ENCODE results near the gene GTF3C1.
"Not testable (repeated sequence)": the region's sequence is repeated elsewhere in the genome, so short reads cannot be mapped to it uniquely, and the experiment has no call there.

The GTF3C1 gene, protein sequence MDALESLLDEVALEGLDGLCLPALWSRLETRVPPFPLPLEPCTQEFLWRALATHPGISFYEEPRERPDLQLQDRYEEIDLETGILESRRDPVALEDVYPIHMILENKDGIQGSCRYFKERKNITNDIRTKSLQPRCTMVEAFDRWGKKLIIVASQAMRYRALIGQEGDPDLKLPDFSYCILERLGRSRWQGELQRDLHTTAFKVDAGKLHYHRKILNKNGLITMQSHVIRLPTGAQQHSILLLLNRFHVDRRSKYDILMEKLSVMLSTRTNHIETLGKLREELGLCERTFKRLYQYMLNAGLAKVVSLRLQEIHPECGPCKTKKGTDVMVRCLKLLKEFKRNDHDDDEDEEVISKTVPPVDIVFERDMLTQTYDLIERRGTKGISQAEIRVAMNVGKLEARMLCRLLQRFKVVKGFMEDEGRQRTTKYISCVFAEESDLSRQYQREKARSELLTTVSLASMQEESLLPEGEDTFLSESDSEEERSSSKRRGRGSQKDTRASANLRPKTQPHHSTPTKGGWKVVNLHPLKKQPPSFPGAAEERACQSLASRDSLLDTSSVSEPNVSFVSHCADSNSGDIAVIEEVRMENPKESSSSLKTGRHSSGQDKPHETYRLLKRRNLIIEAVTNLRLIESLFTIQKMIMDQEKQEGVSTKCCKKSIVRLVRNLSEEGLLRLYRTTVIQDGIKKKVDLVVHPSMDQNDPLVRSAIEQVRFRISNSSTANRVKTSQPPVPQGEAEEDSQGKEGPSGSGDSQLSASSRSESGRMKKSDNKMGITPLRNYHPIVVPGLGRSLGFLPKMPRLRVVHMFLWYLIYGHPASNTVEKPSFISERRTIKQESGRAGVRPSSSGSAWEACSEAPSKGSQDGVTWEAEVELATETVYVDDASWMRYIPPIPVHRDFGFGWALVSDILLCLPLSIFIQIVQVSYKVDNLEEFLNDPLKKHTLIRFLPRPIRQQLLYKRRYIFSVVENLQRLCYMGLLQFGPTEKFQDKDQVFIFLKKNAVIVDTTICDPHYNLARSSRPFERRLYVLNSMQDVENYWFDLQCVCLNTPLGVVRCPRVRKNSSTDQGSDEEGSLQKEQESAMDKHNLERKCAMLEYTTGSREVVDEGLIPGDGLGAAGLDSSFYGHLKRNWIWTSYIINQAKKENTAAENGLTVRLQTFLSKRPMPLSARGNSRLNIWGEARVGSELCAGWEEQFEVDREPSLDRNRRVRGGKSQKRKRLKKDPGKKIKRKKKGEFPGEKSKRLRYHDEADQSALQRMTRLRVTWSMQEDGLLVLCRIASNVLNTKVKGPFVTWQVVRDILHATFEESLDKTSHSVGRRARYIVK (N-terminal part only)

DNA sequence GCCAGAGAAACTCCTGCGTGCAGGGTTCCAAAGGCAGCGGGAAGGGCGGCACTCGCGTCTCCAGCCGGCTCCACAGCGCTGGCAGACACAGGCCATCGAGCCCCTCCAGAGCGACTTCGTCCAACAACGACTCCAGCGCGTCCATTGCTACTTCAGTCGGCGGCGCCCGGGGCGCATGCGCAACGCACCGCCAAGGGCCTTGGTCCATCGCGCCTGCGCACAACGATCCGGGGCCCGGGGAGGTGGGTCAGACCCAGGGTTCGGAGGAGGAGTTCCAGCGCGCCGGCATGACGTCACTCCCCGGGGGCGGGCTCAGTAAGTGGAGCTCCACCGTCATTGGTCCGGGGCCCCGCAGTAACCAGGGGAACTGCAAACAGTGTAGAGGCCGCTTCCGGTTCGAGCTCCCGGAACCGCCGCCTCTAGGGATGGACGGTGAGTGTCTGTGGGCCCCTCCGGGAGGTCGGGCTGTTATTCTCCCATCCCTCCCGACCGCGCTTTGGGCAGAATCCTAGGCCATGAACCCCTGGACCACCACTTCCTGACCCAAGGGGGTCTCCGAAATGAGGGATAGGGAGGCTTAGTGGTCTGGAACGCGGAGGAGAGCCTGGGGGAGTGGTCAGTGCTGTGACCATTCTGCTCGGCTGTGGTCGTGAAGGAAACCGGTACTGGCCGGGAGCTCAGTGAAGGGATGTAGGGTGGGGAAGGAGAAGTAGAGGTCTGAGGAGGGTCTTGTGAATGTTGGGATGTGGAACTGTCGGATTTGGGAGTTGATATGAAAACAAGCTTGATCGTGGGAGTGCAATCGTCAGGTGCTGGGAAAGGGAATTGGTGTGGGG, at the start of gene GTF3C1, which contains the start of gene KATNIP:
TSS of gene GTF3C1 (minus strand) at position 168 of the 836 bp plus-strand sequence. CDS start at position 145, 23 bp downstream.
TSS of gene KATNIP (plus strand) at position 399 of the 836 bp plus-strand sequence. CDS start at position 426, 27 bp downstream.
- DNase-seq, result peak; percentile 97

DNA sequence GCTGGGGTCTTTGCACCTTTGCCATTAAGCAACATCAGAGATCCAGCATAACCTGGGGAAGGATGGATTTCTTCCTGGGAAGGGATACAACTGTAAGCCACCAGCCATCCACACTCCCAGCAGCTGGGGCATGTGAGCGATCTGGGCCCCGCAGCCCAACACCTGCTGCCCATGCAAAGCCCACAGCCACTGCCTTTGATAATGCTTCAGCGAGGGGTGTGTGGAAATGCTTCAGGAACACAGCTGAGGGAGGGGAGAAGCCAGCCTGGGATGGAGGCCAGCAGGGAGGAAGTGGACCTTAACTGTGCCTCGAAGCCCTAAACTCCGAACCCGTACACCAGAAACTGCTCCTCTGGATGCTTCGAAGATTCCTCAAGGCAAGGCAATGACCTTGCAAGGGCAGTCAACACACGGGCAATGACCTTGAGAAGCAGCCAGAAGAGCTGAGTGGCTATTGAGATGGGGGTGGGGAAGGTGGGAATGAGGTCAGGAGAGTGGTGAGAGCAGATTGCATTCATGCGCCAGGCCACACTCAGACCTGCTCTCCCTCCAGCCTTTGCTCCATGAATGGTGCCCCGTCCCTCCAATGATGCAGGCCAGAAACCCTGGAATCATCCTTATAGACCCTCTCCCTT, 49.3 kb upstream of the GTF3C1 start:
- DNase-seq, result no peak

DNA sequence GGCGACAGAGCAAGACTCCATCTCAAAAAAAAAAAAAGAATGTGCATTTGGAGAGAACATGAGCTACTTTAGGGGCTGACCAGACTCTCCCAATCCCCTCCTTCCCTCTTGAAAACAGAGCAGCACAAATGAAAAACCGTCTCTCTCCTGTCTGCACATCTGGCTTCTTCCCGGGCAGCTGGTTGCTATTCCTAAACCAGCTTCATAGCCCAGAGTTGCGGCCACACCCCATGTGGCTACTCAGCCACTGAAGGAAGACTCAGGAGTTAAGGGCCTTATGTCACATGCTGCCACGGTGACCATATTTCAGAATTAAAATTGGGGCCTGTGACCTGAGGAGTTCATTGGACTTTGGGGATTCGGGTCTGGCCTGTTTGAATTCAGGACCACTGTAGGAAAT, 48.5 kb upstream of the GTF3C1 start:
- DNase-seq, result no peak

DNA sequence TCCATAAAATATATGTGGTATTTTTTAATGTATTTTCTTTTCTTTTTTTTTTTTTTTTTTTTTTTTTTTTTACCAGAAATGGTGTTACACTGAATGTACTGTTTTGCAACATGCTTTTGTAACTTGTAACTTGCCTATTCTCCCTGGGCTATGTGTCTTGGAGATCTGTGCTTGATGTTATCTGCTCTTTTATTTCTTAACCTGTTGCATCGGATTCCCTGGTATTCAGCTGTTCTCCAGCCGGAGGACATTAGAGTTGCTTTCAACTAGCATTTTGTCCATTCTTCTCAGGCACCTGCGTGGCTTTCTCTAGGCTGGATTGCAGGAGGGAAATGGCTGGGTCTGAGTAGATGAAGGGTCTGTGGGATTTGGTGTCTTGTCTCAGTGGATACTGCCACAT, 47.6 kb upstream of the GTF3C1 start:
- DNase-seq, result no peak

DNA sequence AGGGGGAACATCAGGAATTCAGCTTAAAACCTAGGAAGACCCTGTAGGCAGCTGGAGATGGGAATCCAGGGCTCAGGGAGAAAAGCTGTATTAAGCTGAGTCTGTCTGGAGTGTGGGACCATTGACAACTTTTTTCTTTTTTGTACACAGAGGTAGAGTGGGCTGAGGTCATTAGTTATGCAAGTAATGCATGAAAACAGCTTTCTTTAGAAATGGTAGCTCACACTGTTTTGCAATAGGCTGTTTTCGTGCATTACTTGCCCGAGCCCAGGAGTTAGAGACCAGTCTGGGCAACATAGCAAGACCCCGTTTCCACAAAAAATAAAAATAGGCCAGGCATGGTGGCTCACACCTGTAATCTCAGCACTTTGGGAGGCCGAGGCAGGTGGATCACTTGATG, 46.7 kb upstream of the GTF3C1 start:
- DNase-seq, result no peak

DNA sequence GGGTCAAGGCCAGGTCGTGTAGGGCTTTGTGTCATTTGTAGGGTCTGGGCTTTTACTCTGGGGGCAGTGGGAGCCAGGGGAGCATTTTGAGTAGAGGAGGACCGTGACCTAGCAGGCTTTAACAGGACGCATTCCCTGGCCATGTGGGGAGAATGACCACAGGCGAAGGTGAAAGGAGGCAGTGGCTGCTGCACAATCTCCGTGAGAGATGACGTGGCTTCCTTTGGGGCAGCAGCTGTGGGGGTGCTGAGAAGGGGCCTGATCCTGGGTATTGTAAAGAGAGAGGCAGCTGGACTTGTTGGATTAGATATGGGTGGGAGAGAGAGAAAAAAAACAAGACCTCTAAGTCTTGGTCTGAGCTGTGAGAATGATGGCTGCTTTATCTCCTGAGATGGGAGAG, 46.3 kb upstream of the GTF3C1 start:
- DNase-seq, result no peak

DNA sequence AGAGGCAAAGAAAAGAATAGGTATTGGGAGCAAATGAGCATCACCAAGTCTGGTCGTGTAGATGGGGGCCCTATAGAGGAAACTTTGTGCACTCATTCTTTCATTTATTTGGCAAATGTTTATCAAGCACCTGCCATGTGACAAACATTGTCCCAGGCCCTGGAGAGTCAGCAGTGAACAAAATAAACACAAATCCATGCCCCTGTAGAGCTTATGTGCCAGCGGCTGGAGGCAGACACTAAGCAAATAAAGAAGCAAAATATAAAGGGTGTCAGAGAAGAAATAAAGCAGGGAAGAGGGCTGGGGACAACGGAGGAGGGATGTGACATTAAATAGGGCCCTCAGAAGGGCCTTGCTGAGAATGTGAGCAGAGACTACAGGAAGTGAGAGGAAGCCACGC, 45.8 kb upstream of the GTF3C1 start:
- DNase-seq, result peak; percentile 1

DNA sequence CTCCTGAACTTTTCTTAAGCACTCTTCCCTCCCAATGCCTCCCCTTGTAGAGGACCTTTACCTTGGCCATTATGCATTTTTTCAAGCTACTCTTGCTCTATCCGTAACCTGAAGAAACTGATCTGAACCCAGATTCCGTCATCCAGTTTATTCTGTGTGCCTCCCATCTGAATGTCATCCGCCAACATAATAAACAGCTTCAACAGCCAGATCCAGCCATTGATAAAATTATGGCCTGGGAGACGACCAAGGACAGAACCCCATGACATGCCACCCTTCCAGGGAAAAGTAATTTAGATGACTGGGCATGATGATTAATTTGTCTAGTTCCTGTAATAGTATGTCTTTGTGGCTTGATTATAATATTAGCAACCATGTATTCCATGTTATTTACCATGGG, 42.1 kb upstream of the GTF3C1 start:
- no peak for DNase-seq

DNA sequence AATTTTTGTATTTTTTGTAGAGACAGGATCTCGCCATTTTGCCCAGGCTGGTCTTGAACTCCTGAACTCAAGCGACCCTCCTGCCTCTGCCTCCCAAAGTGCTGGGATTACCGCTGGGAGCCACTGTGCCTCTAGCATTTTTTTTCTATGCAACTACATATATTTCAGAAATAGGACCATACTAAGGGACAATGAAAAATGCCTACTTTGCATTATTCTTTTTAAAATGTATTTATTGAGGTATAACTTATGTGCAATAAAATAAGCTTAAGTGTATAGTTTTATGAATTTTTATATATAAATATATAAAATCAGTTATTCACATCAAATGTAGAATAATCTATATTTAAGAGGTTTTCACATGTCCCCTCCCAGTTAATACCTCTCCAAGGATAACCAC, 38.3 kb upstream of the GTF3C1 start:
- no peak for DNase-seq

DNA sequence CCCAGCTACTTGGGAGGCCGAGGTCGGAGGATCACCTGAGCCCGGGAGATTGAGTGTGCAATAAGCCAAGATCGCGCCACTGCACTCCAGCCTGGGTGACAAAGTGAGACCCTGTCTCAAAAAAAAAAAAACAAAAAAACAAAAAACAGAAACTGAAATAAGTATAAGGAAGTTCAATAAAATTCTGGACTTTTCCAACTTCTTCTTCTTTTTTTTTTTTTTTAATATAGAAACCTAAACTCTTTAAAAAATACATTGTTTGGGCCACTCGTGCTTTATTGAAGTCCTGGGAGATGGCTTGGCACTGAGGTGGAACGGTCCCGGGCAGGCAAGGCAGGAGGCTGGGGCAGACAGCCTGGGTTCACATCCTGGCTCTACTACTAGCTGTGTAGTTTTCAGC, 37.0 kb upstream of the GTF3C1 start:
- DNase-seq, result no peak

DNA sequence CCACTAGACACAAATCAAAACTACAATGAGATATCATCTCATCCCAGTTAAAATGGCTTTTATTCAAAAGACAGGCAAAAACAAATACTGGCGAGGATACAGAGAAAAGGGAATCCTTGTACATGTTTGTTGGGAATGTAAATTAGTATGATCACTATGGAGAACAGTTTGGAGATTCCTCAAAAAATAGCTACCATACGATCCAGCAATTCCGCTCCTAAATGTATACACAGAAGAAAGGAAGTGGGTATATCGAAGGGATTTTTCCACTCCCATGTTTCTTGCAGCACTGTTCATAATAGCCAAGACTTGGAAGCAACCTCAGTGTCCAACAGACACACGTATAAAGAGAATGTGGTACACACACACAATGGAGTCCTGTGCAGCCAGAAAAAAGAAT, 35.5 kb upstream of the GTF3C1 start:
- DNase-seq, result no peak

DNA sequence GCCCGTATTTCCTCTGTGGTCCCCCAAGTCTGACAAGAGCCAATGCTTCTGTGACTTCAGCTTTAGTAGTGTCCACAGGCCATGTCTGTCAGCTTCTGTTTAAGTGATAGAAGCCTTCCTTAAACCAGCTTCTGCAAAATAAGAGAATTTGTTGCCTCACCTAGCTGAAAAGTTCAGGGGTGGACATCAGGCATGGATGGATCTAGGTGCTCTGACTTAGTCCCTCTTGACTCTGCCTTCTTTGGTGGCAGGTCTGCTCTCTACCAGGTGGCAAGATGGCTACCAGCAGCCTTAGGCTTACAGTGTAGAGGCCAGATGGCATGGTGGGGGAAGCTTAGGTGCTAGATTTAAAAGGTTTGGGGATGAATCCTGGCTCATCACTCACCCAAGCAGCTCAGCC, 33.9 kb upstream of the GTF3C1 start:
- no peak for DNase-seq

DNA sequence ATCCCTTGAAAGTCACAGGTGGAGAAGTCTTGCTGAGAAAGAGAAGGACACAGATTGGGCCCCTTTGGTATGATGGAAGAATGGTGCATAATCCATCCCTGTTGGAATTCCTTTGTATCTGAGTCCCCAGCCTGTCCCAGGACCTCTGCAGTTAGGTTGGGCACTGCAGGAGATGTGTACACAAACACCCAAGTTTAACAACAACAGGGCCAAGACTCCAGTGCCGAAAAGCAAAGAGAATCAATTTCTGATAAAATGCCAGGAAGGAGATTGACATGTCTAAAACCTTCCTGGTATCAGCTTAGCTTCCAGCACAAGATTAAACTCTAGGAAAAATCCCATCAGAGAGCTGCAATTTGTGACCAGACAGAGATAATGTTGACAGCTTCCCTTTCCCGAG, 33.2 kb upstream of the GTF3C1 start:
- DNase-seq, result no peak

DNA sequence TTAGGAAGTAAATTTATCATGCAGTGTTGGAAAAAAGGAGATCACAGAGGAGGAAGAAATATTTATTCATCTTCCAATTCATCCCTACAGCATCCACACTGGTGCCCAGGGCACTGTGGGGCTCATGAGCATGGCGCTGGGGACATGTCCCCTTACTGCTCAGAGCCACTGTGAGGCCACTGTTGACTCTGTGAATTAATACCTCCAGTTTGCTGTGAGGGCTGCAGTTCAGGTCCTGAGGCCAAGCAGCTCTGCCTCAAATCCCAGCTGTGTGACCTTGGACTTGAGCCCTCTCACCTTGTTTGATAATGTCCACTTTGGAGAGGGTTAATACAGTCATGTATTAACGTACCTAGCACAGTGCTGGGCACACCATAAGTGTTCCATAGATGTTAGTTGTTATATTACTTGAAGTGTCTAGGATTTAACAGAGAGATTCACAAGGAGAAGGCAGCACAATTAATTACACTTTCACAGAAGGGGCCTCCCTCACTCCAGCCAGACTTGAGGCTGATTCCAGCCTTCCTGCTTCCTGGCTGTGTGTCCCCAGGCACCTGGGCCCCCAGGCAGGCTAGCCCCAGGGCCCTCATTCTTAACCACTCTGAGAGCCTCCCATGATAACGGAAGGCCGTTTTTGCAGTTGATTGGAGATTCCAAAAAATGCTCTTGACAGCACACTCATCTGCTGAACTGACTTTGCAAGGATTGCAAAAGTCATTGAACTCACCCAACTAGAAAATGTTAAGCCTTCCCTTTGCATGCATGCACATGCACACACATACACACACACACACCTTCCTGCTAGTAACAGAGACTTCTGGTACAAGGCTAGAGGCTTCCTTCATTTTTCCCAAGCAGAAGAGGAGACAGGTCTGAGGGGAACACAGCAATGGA, 29.6 kb upstream of the GTF3C1 start:
- DNase-seq, result no peak

DNA sequence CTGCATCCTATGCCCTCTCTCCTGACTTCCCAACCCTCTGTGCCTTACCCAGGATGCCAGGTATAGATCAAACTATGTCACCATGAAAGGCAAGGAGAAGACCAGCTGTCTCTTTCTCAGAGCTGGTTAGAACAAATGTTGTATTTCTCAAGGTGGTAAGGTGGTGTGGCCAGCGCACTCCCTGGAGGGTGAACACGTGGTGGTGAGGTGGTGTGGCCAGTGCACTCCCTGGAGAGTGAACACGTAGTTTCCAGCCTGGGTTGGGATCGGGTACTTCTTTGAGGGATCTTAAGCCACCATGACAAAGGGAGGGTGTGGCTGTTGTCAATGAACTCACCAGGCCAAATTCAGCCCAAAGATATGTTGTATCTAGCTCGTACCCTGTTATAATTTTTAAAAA, 27.0 kb upstream of the GTF3C1 start:
- DNase-seq, result no peak

DNA sequence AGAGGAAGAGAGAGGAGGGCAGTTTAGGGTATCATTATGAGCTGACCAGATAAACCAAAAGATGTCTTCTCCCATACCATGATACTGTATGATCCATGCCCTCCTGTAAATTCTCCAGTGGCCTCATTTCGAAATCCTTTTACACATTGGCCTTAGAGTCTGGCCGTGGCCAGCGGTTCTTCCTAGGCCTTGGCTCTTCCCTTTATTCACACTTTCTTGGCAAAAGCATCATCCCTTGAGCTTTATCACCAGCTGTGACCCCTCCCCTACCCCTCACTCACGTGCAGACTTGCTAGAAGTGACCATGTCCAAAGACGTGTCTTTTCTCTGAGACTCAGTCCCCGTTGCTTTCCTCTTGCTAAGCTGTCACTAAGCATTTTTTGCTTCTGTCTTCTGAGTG, 23.0 kb upstream of the GTF3C1 start:
- DNase-seq, result no peak

DNA sequence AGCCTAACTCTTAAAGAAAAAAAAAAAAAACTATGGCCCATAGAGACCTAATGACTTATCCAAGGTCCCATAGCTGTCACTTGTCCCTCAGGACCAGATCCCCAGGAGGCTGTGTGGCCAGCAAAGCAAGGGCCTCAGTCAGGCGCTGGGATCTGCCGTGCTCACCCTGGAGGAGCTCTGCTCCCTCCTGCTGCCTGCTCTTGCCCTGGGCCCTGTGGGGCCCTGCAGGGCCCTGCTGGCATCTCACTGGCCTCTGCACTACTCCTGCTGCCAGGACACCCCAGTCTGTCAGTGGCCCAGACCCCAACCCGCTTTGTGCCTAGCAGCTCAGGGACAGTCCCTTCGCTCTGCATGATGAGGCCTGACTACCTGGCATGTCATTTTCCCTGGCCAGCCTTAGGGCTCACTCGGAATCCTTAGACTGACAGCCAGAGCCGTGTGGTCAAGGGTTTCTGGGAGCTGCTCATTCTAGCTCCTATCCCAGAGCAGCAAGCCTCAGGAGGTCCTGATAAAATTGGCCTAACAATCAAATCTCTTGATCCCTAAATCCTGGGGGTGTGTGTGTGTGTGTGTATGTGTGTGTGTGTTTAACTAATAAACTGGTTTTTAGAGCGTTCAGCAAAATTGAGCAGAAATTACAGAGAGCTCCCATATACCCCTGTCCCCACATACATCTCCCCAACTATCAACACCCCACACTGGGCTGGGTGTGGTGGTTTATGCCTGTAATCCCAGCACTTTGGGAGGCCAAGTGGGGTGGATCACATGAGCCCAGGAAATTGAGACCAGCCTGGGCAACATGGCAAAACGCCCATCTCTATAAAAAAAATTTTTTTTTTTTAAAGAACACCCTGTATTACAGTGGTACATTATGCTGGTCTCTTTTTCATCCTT, 22.0 kb upstream of the GTF3C1 start:
- DNase-seq, result no peak

DNA sequence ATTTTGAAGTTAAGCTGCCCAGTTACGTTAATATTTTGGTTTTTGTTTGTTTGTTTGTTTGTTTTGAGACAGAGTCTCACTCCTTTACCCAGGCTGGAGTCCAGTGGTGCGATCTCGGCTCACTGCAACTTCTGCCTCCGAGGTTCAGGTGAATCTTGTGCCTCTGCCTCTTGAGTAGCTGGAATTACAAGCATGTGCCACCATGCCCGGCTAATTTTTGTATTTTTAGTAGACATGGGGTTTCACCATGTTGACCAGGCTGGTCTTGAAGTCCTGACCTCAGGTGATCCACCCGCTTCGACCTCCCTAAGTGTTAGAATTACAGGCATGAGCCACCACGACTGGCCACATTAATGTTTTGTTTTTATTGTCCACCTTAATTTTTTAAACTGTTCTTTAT, 21.3 kb upstream of the GTF3C1 start:
- not testable (repeated sequence) for DNase-seq

DNA sequence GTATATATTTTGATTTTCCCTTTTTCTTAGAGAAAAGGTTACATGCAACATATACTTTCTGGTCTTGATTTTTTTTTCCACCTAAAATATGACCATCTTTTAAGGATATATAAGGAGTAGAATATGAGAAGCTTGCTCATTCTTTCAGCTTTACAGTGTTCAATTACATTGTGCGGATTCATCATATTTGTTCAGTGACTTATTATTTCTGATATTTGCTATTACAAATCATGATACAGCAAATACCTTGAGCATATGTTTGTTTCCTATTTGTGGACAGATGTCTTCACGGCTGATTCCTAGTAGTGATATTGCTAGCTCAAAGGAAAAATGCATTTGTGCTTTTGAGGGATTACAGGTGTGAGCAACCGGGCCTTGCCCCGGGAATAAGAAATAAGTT, 18.4 kb upstream of the GTF3C1 start:
- DNase-seq, result no peak

Data from DMS53 (cell line).